RWPE1 (cell line): Measurements from ENCODE around the gene IFIT3.

ENCODE experiments used
- CTCF ChIA-PET: fragments of 350-600 bp; sonication (Branson Sonifier 250); formaldehyde crosslinking; extraction: SDS; loops from one replicate; lab custom pipeline; 2021; lab: Yijun Ruan, JAX
- POLR2A ChIA-PET: fragments of 400-600 bp; formaldehyde crosslinking; extraction: SDS; loops from one replicate; lab custom pipeline; 2020; ENCODE audit warnings: antibody characterized with exemption; ENCODE audit not compliant: low non-redundant PET; lab: Yijun Ruan, JAX
- DNase-seq: peaks from one replicate; pipeline ENCODE4 v3.0.0; 2012; ENCODE audit warnings: low spot score
- H3K27ac ChIP-seq: fragments of 450-650 bp; 2 replicates; pipeline ENCODE4 v1.5.1; 2017
- TF ChIP-seq, protein P1 (sequence below): fragments of 450-650 bp; conservative IDR thresholded peaks from 2 replicates; pipeline ENCODE4 v1.5.1; 2017; ENCODE audit warnings: low read depth, mild to moderate bottlenecking

IFIT3 gene, protein sequence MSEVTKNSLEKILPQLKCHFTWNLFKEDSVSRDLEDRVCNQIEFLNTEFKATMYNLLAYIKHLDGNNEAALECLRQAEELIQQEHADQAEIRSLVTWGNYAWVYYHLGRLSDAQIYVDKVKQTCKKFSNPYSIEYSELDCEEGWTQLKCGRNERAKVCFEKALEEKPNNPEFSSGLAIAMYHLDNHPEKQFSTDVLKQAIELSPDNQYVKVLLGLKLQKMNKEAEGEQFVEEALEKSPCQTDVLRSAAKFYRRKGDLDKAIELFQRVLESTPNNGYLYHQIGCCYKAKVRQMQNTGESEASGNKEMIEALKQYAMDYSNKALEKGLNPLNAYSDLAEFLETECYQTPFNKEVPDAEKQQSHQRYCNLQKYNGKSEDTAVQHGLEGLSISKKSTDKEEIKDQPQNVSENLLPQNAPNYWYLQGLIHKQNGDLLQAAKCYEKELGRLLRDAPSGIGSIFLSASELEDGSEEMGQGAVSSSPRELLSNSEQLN

DNA sequence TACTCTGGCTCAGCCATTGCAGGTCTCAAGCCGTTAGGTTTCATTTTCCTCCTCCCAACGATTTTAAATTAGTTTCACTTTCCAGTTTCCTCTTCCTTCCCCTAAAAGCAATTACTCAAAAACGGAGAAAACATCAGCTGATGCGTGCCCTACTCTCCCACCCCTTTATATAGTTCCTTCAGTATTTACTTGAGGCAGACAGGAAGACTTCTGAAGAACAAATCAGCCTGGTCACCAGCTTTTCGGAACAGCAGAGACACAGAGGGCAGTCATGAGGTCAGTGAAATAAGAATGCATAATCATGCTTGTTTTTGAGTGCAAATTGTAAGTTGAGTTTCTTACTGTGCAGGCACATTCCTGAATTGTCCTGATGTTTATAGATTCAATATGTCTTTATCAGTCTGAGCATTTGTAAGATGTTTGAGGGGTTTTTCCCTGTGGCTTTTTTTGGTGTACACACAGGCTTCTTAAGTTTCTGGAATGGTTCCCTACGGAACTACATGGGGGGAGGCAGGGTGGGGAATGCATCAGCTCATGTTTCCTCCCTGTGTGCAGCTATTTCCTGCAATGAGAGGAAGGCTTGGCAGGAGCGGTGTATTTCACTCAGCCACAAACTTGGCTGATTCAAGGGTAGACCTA is at the start of gene IFIT3:
Gene IFIT3, plus strand, starts transcription at position 195 of the 639 bp plus-strand sequence. Its CDS starts 77 bp downstream, at position 272.
- peak within 1 kb of the TSS; percentile 79 for H3K27ac ChIP-seq
- peak; percentile 86 for DNase-seq
- TF ChIP-seq, protein P1, sequence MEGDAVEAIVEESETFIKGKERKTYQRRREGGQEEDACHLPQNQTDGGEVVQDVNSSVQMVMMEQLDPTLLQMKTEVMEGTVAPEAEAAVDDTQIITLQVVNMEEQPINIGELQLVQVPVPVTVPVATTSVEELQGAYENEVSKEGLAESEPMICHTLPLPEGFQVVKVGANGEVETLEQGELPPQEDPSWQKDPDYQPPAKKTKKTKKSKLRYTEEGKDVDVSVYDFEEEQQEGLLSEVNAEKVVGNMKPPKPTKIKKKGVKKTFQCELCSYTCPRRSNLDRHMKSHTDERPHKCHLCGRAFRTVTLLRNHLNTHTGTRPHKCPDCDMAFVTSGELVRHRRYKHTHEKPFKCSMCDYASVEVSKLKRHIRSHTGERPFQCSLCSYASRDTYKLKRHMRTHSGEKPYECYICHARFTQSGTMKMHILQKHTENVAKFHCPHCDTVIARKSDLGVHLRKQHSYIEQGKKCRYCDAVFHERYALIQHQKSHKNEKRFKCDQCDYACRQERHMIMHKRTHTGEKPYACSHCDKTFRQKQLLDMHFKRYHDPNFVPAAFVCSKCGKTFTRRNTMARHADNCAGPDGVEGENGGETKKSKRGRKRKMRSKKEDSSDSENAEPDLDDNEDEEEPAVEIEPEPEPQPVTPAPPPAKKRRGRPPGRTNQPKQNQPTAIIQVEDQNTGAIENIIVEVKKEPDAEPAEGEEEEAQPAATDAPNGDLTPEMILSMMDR, result no peak
- POLR2A ChIA-PET, result no interaction called here
- CTCF ChIA-PET, result interaction anchor here (0.8 kb wide), 1 partner anchor 41 kb away, joined by 3 read pairs; no protein-coding TSS in a partner anchor

DNA sequence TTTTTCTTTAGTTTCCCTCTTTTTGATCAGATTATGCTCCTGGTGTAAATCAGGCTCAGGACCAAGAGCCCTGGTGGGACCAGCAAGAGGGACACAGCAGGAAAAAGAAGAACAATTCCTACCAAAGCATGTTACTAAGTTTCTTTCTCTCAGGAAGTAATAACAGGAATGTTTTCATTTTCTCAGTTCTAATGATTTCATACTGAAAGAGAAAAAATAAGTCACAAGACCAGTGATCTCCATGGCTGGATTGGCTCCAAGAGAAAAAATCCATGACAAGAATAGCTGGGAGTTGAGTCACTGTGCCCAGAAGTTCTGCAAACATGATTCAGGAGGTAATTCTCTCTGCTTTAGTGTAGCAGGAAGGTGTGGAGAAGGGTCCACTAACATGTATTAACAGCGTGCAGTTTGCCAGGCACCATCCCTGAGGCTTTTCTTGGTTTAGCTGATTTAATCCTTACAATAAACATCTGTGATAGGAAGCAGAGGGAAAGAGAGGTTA is 49.7 kb upstream of the IFIT3 start:
- CTCF ChIA-PET, result no interaction called here
- POLR2A ChIA-PET, result no interaction called here
- TF ChIP-seq, protein P1, result no peak
- H3K27ac ChIP-seq, result no peak overlapping the region
- DNase-seq, result peak; percentile 95

DNA sequence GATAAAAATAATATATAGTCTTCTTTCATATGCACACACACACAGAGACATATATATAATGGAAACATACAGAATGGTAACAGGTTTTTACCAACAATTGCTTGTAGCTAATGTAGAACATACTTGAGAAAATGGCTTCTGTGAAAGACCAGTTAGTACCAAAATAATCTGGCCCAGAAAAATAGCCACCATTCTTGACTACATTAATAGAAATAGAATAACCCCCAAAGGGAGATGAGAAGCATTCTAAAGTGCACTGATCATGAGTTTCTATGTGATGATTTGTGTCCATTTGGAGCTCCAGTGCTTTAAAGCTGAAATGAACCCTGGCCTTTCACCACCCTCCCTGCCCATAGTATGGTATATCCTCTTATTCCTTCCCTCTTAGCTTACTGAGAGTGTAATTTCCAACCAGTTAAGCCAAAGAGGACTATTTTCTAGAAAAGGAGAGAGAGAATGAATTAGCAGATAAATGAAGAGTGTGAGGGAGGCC is 48.9 kb upstream of the IFIT3 start:
- TF ChIP-seq, protein P1, result no peak
- H3K27ac ChIP-seq, result no peak overlapping the region
- POLR2A ChIA-PET, result no interaction called here
- CTCF ChIA-PET, result no interaction called here
- no peak for DNase-seq

DNA sequence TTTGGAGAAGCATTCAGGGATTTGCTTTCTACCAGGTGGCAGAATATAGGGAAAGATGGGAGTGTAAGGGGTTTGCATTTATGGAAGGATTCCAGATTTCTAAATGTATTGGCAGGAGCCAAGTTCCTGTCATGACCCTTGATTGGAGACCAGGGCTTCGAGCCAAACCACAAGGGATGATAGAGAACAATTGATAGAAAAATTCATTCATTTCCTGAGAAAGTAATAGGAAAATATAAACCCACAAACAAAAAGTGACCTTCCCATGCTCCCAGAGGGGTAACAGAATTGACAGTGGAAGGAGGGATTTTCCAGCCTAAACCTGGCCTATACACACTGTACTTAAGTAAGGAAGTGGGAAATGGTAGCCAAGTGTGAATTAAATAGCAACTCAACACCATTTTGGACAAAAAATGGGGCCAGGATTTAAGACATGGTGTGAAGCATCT is 48.4 kb upstream of the IFIT3 start:
- TF ChIP-seq, protein P1, result no peak
- POLR2A ChIA-PET, result no interaction called here
- peak; percentile 74 for DNase-seq
- H3K27ac ChIP-seq, result no peak overlapping the region
- CTCF ChIA-PET, result no interaction called here

DNA sequence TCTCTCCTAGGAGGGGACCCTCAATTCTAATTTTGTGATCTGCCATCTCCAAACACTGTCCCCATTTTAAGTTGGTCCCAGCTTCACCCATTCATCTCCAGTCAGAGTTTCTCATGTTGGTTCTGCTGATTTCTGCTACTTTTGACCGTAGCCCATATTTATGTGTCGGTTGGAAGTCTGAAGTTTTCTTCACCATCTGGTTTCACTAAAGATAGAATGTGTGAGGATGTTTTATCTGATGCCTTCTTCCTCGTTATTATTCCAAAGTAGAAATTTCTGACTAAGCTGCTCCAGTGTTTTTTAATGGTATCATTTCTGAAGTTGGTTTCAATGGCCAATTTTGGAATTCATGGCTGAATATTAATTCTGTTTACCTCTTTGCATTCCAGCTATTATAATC is 47.3 kb upstream of the IFIT3 start:
- no peak for DNase-seq
- ChIA-PET POLR2A (no interaction called here), CTCF (interaction anchor here (0.6 kb wide), 2 partner anchors 14 to 31 kb away, joined by 3 to 4 read pairs; no protein-coding TSS in a partner anchor)
- no peak overlapping the region for H3K27ac ChIP-seq
- TF ChIP-seq, protein P1, result no peak
